Measurements from ENCODE around the gene ZIC5. TPM values are rescaled to one million over a fixed set of nuclear protein-coding genes. Genes with fewer than 3 reads are reported as not detected.

The ZIC5 gene
- total and polyA plus RNA-seq, 2 of the 13 experiments (the other 11 are each of a cell fraction or from before 2014, with no cell fraction given) = 0.02 to 0.07 TPM

GRCh38 chr13:99980201-99980823 is 8.7 kb upstream of the ZIC5 start (continued):
- no peak for TF ChIP-seq DZIP1 (CRISPR knock-in tag; IDR thresholded peaks at IDR 0.05)
- TF ChIP-seq ZNF441 (CRISPR knock-in tag; IDR thresholded peaks at IDR 0.05; ENCODE audit: borderline replicate concordance) = 0 out of 2 replicates have a peak, but pooled peaks have one; percentile 38
- no peak for TF ChIP-seq REPIN1 (CRISPR knock-in tag; IDR thresholded peaks at IDR 0.05; ENCODE audit: borderline replicate concordance, low read depth)
- TF ChIP-seq JUND (CRISPR knock-in tag; IDR thresholded peaks at IDR 0.05) = no peak
- 0 out of 2 replicates have a peak, but pooled peaks have one; percentile 19 for TF ChIP-seq MYC (CRISPR knock-in tag; IDR thresholded peaks at IDR 0.05; ENCODE audit: borderline replicate concordance)
- TF ChIP-seq SP4 (CRISPR knock-in tag; IDR thresholded peaks at IDR 0.05) = peak; percentile 46; the same call in 1 of the 2 replicates
- TF ChIP-seq DMTF1 (CRISPR knock-in tag; IDR thresholded peaks at IDR 0.05) = no peak
- no peak for TF ChIP-seq MXD3 (CRISPR knock-in tag; IDR thresholded peaks at IDR 0.05)
- no peak for TF ChIP-seq MATR3 (CRISPR knock-in tag; IDR thresholded peaks at IDR 0.05)
- no peak for TF ChIP-seq ZNF281 (CRISPR knock-in tag; IDR thresholded peaks at IDR 0.05; ENCODE audit: borderline replicate concordance)
- TF ChIP-seq ZMYM4 (CRISPR knock-in tag; IDR thresholded peaks at IDR 0.05) = peak; percentile 39; the same call in 1 of the 2 replicates
- TF ChIP-seq MED13 (CRISPR knock-in tag; IDR thresholded peaks at IDR 0.05) = no peak
- TF ChIP-seq HIVEP1 (CRISPR knock-in tag; IDR thresholded peaks at IDR 0.05) = no peak
- 0 out of 2 replicates have a peak, but pooled peaks have one; percentile 26 for TF ChIP-seq HOXD1 (CRISPR knock-in tag; IDR thresholded peaks at IDR 0.05)
- peak; percentile 66 for TF ChIP-seq STAG1 (CRISPR knock-in tag; IDR thresholded peaks at IDR 0.05)
- TF ChIP-seq TFDP1 (CRISPR knock-in tag; IDR thresholded peaks at IDR 0.05; ENCODE audit: borderline replicate concordance) = peak; percentile 80
- no peak for TF ChIP-seq AHR (CRISPR knock-in tag; IDR thresholded peaks at IDR 0.05)
- no peak for TF ChIP-seq HMG20A (CRISPR knock-in tag; IDR thresholded peaks at IDR 0.05; ENCODE audit: borderline replicate concordance)
- no peak for TF ChIP-seq ZNF768 (CRISPR knock-in tag; IDR thresholded peaks at IDR 0.05)
- no peak for TF ChIP-seq SOX6 (IDR thresholded peaks at IDR 0.05)
- TF ChIP-seq SOX6 (CRISPR knock-in tag; IDR thresholded peaks at IDR 0.05) = no peak
- no peak for TF ChIP-seq ZNF225 (CRISPR knock-in tag; IDR thresholded peaks at IDR 0.05)
